HT1080 (cell line): Measurements from ENCODE around the gene NRG2. TPM values are rescaled to one million over a fixed set of nuclear protein-coding genes. Genes with fewer than 3 reads are reported as not detected.

Experiments used
- DNase-seq: peaks from one replicate; pipeline ENCODE4 v3.0.0-alpha.2; 2015; ENCODE audit warnings: low read depth
- polyA plus RNA-seq, 2 experiments: library from polyadenylated mRNA; depleted of rRNA; stranded (reverse); fragments of >200 nt; gene quantifications; 2 replicates each; pipeline ENCODE4 v1.2.3, GENCODE V29; 2015
- total RNA-seq: library from RNA; depleted of rRNA; stranded (reverse); fragments of >200 nt; shearing (Covaris generic); gene quantifications from 2 replicates; pipeline ENCODE4 v1.2.3, GENCODE V29; 2014; rRNA removed

The NRG2 gene
- 9.2 and 10.4 TPM in 2 replicates for total RNA-seq
- 1.7 TPM in 2 replicates for polyA plus RNA-seq (2015; cell fraction: cytosol; rRNA removed)
- polyA plus RNA-seq (2015; cell fraction: nucleus; rRNA removed), result 0.95 and 2.5 TPM in 2 replicates

DNA sequence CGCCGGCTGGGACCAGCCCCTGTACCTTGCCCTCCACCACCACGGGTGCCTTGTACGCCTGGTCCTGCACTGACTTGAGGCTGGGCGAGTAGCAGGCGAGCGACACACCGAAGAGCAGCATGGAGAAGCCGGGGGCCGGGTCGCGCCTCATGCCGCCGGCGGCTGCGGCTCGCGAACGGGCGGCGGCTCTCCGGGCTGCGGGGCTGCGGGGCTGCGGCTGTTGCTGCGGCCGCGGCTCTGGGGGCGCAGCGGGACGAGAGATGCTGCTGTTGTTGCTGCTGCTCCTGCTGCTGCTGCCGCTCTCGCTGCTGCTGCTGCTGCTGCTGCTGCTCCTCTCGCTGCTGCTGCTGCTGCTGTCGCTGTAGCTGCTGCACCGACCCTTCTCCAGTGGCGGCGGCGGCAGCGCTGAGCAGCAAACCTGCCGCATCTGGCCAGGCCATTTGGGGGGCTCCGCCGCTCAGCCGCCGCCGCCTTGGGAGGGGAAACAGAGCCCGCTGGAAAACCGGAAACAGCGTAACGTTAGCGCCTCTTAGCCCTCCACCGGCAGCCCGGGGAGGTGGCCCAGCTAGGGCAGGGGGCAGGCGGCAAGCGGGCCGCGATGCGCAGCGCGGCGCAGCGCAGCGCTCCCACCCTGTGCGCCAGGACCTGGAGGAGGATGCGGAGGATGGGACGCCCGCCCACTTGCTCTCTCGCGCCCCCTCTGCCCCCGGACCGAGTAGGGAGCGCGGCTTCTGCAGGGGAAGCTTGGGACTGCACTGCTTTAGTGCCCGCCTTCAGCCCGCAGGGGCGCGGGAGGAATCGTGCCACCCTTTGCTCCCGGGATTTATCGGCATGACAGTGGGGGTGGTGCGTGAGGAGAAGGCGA lies at the start of gene NRG2:
Gene NRG2, minus strand, starts transcription at position 657 of the 865 bp plus-strand sequence.
- peak; percentile 91 for DNase-seq

DNA sequence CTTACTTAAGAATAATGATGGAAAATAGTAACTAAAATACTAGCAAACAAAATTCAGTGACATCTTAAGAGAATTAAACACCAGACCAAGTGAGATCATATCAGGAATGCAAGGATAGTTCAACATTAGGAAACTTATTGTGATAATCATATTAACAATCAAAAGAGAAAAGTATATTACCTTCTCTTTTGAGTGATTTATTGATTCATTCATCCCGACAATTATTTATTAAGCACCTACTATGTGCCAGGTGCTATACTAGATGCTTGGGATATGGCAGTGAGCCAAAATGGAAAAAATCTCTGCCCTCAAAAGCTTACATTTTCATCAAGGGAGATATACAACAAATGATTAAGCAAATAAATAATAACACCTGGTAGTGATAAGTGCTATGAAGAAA lies 47.2 kb upstream of the NRG2 start:
- DNase-seq, result no peak

DNA sequence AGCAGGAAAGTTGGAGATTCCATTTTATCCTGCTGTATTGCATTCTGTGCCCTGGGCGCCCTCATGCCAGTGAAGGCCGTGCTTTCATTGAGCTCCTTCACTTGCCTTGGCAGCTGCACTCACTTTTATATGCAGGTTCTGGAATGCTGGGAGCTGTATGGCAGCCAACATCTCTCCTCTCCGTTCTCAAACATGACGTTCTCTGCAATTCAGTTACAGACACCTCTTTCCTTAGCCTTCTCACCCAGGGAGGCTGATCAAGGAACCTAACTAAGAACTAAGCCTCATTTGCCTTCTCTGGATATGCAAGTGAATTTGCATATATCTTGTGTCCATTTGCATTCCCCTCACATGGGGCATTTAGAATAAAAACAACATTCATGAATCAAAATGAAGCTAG lies 41.4 kb upstream of the NRG2 start:
- DNase-seq, result no peak

DNA sequence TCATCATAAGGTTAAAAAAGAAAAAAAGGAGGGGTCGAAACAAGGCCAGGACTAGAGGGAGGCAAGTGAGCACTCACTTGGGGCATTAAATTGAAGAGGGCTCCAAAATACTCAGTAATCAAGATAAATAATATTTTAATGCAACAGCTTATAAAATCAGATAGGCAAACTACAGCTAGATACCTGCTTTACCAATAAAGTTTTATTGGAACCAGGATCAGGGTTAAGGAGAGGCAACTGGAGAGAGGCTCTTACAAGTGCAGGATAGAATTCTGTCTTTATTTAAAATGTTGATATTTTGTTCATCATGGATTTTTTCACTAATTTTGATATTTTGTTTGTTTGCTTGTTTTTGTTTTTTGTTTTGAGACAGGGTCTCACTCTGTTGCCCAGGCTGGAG lies 40.6 kb upstream of the NRG2 start:
- no peak for DNase-seq

DNA sequence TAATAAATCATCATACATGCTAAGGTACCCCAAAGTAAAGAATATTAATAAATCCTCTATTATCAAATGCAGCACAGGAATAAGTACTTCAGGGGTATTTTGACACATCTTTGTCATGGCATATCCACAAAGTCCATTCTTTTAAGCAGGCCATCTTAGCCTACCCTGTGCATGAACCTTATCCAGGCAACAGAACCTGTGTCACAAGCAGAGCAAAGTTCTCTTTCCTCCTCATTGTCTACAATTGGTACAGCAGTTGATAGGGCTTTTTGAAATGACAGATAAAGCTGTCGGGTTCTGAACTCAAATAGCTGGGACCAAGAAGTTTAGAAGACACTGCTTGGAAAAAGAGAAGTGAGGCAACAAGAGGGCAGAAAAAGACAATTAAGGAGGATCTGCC lies 40.0 kb upstream of the NRG2 start:
- no peak for DNase-seq

DNA sequence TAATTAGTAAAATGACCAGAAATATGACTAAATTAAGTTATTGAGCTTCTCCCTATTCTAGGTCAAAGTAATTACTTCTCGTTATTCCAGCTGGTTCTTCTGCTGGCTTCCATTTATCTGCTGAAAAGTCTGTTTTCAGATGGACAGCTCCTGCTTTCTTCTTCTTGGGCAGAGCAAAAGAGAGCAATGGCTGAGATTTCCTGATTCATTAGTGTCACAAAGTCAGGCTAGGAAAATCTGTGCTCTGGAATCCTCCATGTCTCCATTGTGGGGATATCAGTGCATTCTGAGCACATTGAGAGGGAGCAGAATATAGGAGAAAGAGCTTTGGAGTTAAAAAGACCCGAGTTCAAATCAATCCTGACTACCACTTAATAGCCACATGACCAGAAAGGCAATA lies 33.7 kb upstream of the NRG2 start:
- DNase-seq, result no peak

DNA sequence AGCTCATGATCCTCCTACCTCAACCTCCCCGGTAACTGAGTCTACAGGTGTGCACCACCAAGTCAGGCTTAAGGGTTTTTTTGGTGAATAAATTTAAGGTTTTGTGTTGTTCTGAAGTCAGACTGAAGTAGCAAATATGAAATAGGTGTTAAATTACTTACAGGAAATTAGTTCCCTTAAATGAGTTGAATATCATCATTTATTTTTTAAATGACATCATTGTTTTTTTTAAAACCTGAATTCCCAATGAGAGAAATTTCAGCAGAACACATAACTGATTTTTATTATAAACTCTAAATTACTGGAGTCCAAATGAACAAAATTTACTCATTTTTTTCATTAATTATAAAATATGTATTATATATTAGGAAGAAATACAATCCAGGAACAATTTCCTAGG lies 33.0 kb upstream of the NRG2 start:
- DNase-seq, result no peak

DNA sequence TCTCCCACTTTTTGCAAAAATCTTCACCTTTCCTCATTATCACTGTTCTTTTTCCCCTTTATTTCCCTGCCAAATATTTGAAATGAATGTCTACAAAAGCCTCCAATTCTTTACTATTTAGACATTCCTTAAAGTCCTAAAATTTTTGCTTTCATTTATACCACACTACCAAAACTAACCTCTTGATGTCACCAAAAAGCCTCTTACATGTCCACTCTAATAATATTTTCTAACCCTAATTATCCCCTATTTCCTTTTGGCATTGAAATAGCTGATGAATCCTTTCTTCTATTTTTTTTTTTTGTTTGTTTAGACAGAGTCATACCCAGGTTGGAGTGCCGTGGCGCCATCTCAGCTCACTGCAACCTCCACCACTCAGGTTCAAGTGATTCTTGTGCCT lies 32.3 kb upstream of the NRG2 start:
- DNase-seq, result peak; percentile 43

DNA sequence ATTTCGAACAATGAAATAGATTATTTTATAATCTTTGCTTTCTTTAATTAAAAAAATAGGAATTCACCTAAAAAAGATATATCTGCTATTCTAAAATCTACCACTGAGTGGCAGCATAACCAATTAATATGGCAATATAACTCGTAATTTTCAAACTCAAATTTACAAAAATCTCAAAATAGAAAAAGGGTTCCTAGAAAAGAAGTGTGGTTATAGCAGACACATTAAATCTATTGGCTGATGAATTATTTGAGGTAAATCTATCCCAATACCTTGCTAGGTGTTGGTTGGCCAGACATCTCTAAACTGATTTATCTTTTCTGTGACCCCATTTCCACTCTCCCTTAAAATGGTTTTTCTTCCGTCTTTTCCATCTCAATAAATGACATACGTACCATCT lies 30.2 kb upstream of the NRG2 start:
- no peak for DNase-seq

DNA sequence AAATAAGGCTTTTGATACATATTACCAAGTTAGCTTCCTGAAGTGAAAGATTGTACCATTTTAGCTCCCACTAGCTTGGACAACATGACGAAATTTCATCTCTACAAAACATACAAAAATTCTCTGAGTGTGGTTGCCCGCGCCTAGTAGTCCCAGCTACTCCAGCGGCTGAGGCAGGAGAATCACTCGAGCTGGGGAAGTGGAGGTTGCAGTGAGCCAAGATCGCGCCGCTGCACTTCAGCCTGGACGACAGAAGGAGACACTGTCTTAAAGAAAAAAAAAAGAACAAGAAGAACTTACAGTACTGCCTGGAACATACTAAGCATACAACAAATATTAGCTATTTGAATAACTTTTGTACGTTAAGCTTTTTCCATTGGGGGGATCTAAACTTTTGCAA lies 29.7 kb upstream of the NRG2 start:
- DNase-seq, result no peak

DNA sequence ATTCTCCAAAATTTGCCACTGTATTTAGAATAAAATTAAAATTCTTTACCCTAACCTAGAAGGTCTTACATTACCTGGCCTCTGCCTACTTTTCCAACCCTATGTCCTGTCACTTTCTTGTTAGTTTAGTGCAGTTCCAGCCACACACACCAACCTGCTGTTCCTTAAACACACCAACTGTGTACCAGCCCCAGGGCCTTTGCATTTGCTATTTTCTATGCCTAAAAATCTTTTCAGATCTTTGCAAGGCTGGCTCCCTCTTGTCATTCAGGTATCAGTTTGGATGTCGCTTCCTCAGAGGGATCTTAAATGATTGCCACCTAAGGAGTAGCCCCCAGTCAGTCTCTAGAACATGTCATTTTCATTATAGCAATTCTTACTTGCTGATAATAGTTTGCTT lies 17.7 kb upstream of the NRG2 start:
- no peak for DNase-seq

DNA sequence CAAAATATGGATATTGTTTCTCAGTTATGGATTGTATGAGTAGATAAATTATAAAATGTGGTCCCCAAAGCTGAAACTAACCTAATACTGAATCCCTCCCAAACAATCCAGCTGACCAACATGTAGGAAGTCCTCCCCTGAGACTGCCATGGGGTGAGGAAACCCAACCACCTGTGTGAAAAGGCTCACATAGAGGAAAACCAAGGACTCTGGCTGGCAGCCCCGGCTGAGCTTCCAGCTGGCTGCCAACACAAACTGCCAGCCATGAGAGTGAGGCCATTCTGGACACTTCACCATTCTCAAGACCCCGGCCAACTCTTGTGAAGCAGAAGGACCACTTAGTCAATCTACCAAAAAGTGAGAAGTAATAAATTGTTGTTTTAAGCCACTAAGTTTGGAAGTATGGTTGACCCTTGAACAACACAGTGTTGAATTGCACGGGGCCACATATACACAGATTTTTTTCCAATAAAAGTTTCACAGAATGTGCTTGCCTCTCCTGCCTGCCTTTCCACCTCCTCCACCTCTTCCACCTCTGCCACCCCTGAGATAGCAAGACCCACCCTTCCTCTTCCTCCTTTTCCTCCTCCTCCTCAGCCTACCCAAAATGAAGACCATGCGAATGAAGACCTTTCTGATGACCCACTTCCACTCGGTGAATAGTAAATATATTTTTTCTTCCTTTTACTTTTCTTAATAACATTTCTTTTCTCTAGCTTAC lies 15.3 kb upstream of the NRG2 start:
- DNase-seq, result no peak

DNA sequence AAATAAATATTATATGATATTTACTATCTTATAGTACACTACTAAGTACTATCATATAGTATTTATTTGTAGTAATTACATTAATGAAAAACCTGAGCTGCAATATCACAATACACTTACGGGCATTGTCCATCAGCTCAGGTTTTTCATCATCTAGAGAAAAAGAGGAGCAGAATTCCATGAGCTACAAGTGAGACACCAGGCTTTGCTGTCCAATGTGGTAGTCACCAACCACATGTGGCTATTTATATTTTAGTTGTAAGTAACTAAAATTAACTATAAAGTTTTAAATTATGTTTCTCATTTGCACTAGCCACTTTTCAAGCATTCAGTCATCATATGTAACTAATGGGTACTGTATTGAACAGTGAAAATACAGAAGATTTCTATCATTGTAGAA lies 13.8 kb upstream of the NRG2 start:
- DNase-seq, result no peak

DNA sequence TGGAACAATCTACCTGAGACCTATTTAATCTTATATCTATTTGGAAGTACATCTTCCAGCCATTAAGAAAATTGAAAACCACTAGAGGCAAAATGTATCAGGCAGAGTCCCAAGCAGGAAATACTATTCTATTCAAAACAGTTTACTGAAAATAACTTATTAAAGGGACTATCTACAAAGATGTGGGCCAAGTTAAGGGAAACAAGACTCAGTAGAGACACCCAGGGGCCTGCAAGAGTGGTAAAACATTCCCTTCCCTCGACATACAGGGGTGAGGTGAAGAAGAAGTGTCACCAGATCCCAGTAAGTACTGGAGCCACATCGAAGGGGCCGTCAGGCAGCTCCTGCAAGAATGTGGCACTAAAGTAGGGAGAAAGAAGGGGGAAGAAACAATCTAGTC lies 12.1 kb upstream of the NRG2 start:
- no peak for DNase-seq

DNA sequence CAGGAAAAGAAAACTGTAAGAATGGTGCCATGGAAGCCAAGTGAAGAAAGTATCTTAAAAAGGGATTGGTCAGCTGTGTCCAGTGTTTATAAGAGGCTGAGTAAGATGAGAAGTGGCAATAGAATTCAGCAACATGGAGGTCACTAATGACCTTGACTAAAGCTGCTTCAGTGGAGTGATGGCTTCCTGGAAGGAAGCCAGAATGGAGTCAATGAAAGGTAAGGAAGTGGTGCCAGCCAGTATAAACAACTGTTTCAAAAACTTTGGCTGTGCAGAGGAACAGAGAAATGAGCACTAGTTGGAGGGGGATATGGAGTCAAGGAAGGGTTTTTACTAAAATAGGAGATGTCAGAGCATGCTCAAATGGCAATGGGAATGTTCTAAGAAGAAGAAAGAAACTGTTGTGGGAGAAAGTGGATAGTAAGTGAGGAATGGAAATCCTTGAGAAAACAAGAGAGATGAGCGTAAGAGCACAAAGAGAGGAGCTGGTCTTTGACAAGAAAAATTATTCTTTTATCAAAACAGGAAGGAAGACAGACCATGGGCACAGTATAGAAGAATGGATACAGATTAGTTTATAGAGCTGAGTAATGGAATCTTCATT lies 11.1 kb upstream of the NRG2 start:
- DNase-seq, result peak; percentile 54

DNA sequence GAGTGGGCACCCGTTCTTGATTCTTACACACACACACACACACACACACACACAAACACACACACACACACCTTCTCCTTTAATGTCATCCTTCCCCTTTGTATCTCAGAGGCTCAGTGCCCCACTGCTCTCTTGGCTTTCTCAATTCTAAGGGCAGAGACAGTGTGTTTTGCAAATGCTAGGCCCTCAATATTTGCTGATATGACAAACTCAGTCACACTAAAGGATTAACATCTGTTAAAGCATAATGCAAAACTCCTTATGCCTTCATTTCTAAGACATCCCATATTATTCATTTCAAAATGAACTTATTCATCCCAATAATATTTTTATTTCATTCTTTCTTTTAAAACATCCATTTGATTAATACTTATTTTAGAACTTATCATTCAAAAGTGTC lies 8.9 kb upstream of the NRG2 start:
- DNase-seq, result no peak

DNA sequence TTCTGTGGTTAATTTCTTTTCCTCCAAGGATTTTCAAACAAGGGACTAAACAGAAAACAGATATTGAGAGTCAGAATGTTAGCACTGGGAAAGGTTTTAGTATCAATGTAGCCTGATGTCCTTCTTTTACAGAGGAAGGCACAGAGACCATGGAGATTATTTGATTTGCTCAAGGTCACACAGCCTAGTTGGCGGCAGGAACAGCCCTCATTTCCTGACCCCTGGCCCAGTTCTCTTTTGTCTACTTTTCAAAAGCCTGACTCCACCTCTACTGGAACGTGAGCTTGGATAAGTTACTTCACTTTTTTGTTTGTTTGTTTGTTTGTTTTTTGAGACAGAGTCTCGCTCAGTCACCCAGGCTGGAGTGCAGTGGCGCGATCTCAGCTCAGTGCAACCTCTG lies 6.6 kb upstream of the NRG2 start:
- DNase-seq, result no peak

DNA sequence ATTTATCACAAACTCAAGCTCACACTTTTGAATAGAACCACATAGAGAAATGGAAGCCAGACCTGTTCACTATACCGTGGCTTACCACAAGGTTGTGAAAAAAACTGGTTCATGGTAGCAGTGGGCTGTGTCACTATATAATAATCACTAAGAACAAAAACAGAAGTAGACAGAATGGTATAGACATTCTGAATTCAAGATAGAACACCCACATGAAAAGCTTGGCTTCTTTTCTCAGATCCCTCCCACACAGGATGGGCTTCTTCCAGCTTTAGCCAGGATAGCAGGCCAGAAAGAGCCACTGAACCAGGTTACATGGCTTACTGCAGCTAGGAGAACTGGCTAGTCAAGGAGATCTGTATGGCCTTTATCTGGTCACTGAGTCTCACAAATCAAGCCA lies 6.1 kb upstream of the NRG2 start:
- no peak for DNase-seq

DNA sequence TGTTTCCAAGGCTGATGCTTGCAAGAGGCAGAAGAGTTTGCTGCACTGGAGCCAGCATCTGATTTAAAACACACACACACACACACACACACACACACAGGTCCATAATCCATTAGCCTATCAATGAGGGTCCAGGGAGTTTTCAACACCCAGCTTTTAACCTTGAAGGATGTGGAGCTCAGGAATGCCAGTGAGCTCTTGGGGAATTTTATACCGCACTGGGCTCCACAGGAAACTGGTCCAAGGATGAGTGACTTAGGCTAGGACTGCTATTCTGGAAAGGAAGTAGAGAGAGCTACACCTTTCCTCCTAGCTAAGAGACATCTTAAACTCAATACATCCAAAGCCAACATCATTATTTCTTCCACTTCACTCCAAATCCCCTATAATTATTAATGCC lies 942 bp upstream of the NRG2 start:
- DNase-seq, result peak; percentile 17

DNA sequence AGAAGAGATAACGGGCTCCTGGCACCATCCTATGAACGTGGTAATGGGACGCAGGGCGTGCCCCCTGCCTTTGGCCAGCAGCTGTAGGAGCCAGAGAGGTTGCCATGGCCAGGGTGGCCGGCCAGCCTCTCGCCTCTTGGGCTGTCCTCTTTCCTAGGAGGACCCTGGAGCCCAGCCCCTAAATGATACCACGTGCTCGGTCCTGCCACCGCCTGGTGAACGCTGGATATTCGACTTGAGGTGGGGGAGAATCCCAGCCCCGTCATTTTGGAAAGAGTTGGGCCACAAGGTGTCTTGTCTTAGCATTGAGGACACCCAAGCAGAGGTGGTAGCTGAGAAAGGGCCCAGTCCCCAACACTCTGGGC lies 391 bp upstream of the NRG2 start:
- no peak for DNase-seq

DNA sequence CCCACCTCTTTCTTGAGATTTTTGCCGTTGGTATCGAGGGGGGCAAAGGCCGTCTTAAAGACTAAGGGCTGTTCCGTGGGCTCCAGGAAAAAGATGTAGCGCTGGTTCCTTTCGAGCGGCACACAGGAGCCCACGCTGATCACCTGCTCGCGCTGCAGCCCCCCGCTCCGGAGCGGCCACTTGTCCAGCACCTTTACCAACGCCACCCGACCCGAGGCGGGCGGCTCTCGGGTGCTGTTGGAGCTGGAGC lies 781 bp downstream of the NRG2 start:
- DNase-seq, result peak; percentile 29

DNA sequence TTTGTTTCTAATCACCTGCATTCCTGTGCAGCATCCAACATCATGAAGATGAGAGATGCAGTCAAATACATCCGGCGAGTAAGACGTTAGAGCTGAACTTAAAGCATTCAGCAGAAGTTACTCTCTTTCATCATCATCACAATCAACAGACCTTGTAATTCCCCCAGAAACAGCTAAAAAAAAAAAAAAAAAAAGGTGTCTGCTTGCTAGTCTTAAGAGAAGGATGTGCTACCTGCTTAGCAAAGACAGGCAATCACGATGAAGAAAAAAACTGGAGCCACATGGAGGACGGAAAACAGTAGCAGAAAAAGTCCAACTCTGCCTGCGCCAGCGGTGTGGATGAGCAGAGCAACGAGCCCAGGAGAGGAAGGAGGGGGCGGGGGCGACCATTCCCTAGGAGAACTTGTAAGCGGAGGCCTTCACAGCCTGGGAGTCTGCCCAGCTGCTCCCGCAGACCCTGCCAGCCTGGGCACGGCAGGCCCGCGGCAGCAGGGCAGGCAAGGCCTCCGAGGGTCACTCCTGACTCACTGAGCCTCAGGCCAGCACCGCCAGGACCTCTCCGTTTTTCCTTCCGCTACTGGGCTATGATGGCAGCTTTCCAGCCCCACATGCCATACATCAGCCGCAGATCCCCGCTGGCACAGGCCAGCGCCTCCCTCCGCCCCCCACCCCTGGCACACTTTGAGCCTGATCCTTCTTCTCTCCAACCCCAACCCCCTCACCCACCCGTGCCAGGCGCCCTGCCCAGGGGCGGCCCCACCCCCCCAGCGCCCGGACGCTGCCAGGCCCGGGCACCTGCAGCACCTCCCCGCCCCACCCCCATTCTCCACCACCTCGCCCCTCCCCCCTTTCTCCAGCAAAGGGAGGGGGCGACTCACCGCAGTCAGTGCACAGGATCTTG lies 1.4 kb downstream of the NRG2 start:
- peak; percentile 91 for DNase-seq
